GM19035 (cell line): ENCODE data around the gene FBLN2.

ENCODE experiments used
- ATAC-seq: cut with Tn5 transposase; IDR thresholded peaks from one replicate; pipeline ENCODE4 v1.9.1; 2021; ENCODE audit not compliant: unreplicated experiment

Gene FBLN2

GRCh38 chr3:13656584-13657301 lies 107.8 kb downstream of the FBLN2 start:
- ATAC-seq: no peak

GRCh38 chr3:13657660-13658435 lies 108.9 kb downstream of the FBLN2 start:
- peak; percentile 60 for ATAC-seq

GRCh38 chr3:13658681-13659080 lies 109.8 kb downstream of the FBLN2 start:
- ATAC-seq: no peak

GRCh38 chr3:13659221-13659969 lies 110.5 kb downstream of the FBLN2 start:
- ATAC-seq: no peak

- ATAC-seq: no peak
Observed at GRCh38 chr3:13660042-13660874, 111.3 kb downstream of the FBLN2 start.

GRCh38 chr3:13661121-13661520 lies 112.2 kb downstream of the FBLN2 start:
- no peak for ATAC-seq

- ATAC-seq: no peak
Observed at GRCh38 chr3:13662238-13662847, 113.4 kb downstream of the FBLN2 start.

- ATAC-seq: no peak
Observed at GRCh38 chr3:13663781-13664535, 115.0 kb downstream of the FBLN2 start.

- ATAC-seq: no peak
Observed at GRCh38 chr3:13665582-13666226, 116.8 kb downstream of the FBLN2 start.

- ATAC-seq: no peak
Observed at GRCh38 chr3:13666227-13666619, 117.3 kb downstream of the FBLN2 start.

- no peak for ATAC-seq
Observed at GRCh38 chr3:13666781-13667709, 118.1 kb downstream of the FBLN2 start.

- no peak for ATAC-seq
Observed at GRCh38 chr3:13668136-13668535, 119.2 kb downstream of the FBLN2 start.

- no peak for ATAC-seq
Observed at GRCh38 chr3:13669457-13669856, 120.5 kb downstream of the FBLN2 start.

GRCh38 chr3:13670292-13670691 lies 121.4 kb downstream of the FBLN2 start:
- no peak for ATAC-seq

- no peak for ATAC-seq
Observed at GRCh38 chr3:13671482-13672233, 122.7 kb downstream of the FBLN2 start.

- ATAC-seq: no peak
Observed at GRCh38 chr3:13673207-13673606, 124.3 kb downstream of the FBLN2 start.

GRCh38 chr3:13674538-13675185 lies 125.7 kb downstream of the FBLN2 start:
- ATAC-seq: no peak
